HCEC 1CT (cell line): ENCODE data around the gene CSTA.

ENCODE experiments used
- DNase-seq: peaks from one replicate; pipeline ENCODE4 v3.0.0-alpha.2; 2017

The CSTA gene, protein sequence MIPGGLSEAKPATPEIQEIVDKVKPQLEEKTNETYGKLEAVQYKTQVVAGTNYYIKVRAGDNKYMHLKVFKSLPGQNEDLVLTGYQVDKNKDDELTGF

GRCh38 chr3:122324871-122325323 lies at the start of gene CSTA:
Gene CSTA (plus strand): TSS chr3:122325248. CDS start chr3:122325293, 45 bp downstream.
- peak; percentile 1 for DNase-seq

DNA sequence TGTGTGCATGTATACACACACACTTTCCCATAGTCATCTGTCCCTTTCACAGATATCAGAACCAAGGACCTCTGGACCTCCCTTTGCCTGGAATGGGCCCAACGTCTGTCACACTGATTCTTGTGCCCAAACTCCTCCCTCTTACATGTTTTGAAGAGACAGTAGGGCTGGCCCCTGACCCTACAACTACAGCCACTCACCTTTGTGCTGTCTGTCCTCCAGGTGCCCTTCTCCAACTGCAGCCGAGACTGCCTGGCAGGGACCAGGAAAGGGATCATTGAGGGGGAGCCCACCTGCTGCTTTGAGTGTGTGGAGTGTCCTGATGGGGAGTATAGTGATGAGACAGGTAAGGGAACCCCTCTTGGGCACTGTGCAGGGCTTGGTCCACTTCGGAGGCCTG lies 43.2 kb upstream of the CSTA start:
- DNase-seq = no peak

- DNase-seq = no peak
Observed at GRCh38 chr3:122283796-122284445, 41.1 kb upstream of the CSTA start.

GRCh38 chr3:122284486-122284885 lies 40.6 kb upstream of the CSTA start:
- no peak for DNase-seq

GRCh38 chr3:122294359-122294758 lies 30.7 kb upstream of the CSTA start:
- no peak for DNase-seq

- DNase-seq = peak; percentile 1
Observed at GRCh38 chr3:122295266-122296062, 29.6 kb upstream of the CSTA start.

GRCh38 chr3:122298239-122298638 lies 26.8 kb upstream of the CSTA start:
- no peak for DNase-seq

- no peak for DNase-seq
Observed at GRCh38 chr3:122299215-122299614, 25.8 kb upstream of the CSTA start.

- DNase-seq = peak; percentile 11
Observed at GRCh38 chr3:122299872-122300460, 25.1 kb upstream of the CSTA start.

- DNase-seq = no peak
Observed at GRCh38 chr3:122301063-122301462, 24.0 kb upstream of the CSTA start.

DNA sequence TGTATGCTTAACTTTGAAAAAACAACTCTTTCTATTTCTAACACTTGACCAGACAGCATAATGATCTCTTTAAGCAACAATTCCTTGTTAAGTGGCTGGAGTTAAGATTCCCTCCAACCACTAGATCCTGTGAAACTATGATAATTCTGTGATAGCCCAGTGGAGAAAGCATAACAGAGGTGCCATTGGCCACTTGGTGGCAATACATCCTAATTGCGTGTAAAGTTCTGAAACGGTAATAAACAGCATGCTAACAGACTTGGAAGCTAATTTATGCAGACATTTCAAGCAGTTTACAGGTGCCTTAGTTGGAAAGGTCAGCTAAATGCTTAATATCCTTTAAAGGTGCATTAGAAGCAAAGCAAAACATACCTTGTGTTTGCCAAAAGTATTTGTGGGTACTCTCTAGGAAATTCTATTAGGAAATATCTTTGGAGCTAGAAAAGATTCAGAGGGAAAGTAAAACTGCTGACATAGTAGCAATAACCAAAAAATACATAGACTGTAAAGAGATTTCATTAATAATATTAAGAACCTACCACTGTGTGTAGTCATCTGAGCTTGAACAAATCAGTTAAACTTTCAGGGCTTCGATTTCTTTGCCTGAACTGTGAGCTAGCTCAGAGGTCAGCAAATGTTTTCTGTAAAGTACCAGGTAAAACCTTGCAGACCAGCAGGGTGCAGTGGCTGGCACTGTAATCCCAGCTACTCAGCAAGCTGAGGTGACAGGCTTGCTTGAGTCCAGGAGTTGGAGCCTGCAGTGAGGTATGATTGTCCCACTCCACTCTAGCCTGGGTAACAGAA lies 19.0 kb upstream of the CSTA start:
- DNase-seq = no peak

DNA sequence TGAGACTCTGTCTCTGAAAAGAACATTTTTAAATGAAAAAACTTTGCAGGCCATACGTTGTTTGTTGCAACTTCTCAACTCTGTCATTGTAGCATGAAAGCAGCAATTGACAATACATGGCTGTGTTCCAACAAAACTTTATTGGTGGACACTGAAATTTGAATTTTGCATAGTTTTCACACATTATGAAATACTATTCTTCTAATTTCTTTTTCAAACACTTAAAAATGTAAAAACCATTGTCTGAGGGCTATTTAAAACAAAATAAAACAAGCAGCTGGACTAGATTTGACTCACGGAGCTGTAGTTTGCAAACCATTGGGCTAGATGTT lies 18.5 kb upstream of the CSTA start:
- DNase-seq = no peak

DNA sequence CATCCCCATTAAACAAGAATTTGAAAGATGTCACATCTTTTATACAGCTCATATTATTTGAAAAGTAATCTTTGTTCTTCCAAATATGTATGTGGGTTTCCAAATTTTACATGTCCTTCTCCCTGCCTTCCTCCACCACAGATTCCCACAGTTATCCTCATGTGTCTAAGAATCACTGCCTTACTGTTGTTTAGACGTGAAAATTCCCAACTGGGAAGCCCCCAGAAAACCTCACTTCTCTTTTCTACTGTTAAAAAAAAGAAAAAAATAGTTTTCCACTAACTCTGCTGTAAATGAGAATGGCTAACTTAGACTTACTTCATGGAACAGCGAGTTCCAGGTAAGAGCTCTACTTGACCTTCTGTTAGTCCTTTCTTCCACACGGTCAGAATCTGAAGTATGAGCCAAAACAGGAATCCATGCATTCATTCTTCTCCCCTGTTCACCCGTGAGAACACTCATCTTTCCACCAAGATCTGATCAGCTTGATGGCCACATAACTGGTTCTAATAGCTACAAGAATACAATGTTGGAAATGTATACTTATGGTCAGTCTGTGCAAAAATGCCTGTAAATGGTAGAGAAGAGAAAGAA lies 17.9 kb upstream of the CSTA start:
- no peak for DNase-seq

DNA sequence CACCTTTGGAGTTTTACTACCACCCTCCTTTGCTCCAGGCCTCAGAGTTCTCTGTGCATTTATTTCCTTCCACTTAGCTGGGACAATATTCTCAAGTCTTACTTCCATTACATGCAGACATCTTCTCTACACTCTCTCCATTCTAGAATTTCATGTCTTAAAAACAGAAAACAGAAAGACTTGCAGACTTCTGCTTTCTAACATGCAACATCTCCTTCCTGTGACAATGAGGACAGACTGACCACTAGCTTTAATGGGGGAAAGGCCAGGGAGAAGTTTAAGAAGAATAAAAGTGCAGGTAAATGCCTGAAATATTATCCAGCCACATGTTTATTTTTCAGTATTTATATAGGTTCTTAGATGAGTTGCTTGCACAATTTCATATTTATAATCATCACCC lies 17.1 kb upstream of the CSTA start:
- DNase-seq = no peak

- no peak for DNase-seq
Observed at GRCh38 chr3:122310361-122310760, 14.7 kb upstream of the CSTA start.

GRCh38 chr3:122312826-122313225 lies 12.2 kb upstream of the CSTA start:
- no peak for DNase-seq

- DNase-seq = no peak
Observed at GRCh38 chr3:122313281-122313680, 11.8 kb upstream of the CSTA start.

GRCh38 chr3:122314228-122314876 lies 10.7 kb upstream of the CSTA start:
- DNase-seq = peak; percentile 18

DNA sequence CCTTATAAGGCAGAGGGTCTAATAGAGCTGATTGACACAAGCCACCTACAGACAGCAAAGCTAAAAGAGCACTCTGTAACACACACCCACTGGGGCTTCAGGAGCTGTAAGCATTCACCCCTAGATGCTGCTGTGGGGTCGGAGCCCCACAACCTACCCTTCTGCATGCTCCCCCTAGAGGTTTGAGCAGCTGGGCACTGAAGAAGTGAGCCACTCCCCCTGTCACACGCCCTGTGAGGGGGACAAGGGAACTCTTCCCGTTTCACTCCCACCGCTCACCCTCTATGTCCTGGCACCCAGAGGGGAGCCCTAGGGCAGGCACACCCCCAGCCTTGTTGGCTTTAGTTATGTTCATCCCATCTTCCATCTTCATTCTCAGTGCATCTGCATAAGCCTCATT lies 9.4 kb upstream of the CSTA start:
- DNase-seq = no peak

DNA sequence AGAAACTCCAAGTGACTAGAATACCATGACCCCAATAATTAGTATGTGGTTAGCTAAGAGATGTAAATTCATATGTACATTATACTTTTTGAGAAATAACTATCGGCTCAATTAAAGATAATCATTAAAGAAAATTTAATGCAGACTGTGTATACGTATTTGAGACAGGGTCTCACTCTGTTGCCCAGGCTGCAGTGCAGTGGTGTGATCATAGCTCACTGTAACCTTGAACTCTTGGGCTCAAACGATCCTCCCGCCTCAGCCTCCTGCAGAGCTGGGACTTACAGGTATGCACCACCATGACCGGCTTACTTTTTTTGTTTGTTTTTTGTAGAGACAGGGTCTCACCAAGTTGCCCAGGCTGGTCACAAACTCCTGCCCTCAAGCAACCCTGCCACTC lies 8.7 kb upstream of the CSTA start:
- no peak for DNase-seq

DNA sequence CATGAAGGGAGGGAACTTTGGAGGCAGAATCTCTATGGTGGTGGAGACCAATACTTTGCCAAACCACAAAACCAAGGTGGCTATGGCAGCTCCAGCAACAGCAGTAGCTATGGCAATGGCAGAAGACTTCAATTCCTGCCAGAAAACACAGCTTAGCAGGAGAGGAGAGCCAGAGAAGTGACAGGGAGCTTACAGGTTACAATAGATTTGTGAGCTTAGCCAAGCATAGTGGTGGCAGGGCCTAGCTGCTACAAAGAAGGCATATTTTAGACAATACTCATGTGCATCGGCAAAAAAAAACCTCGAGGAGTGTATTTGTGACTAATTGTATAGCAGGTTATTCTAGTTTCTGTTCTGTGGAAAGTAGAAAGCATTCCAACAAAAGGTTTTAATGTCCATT lies 6.4 kb upstream of the CSTA start:
- no peak for DNase-seq
